ENCODE measurements around the gene PPM1J. TPM values are rescaled to one million over a fixed set of nuclear protein-coding genes. Genes with fewer than 3 reads are reported as not detected.

Gene PPM1J
- total and polyA plus RNA-seq, 2 donors (not counting 1 experiment from before 2014, with no cell fraction given): 0.79 to 0.83 TPM

- H3K4me3 ChIP-seq (replicated peaks in 1 of 4; ENCODE audit: control extremely low read depth in 1 of 4, insufficient read depth in 1 of 4, low read depth in 3 of 4, low read length in 4 of 4): no peak overlapping the region
- DNase-seq (ENCODE audit: low read depth in 2 of 2): no peak
- H3K79me2 ChIP-seq (ENCODE audit: control insufficient read depth, insufficient read depth, low read length): no peaks in the 10 kb centered on the region
- no peaks in the 10 kb centered on the region for H3K27me3 ChIP-seq (ENCODE audit: control insufficient read depth, insufficient read depth, low read length)
- no peak overlapping the region for H3K9ac ChIP-seq (ENCODE audit: insufficient read depth, low read length)
- H3K9me3 ChIP-seq (ENCODE audit: control insufficient read depth, insufficient read depth, low read depth, low read length): no peaks in the 10 kb centered on the region
- H3K4me1 ChIP-seq (ENCODE audit: control insufficient read depth, extremely low read depth, insufficient read depth, low read length): no peaks in the 10 kb centered on the region
- H3K27ac ChIP-seq (ENCODE audit: insufficient read depth, low read length): no peak overlapping the region
- no peak for TF ChIP-seq CTCF (conservative IDR thresholded peaks at IDR 0.05 in 1 of 2, IDR thresholded peaks at IDR 0.05 in 1 of 2; ENCODE audit: low read depth in 1 of 2, low read length in 2 of 2)
- TF ChIP-seq EZH2 (IDR thresholded peaks at IDR 0.05; ENCODE audit: low read length, missing control alignments): no peak
- H3K36me3 ChIP-seq (ENCODE audit: control insufficient read depth, insufficient read depth, low read length): peaks cover 14% of the 10 kb centered on the region
- H3K4me2 ChIP-seq (ENCODE audit: extremely low read depth, insufficient read depth, low read length): no peak overlapping the region
- H4K20me1 ChIP-seq (ENCODE audit: control insufficient read depth, extremely low read depth, insufficient read depth, low read length): no peaks in the 10 kb centered on the region
- H2AFZ ChIP-seq (ENCODE audit: low read length): no peak overlapping the region
These were observed 48.2 kb downstream of the PPM1J start for GRCh38 chr1:112666946-112667345.

GRCh38 chr1:112665857-112666256 is 49.3 kb downstream of the PPM1J start:
- H3K4me2 ChIP-seq (ENCODE audit: extremely low read depth, insufficient read depth, low read length): no peak overlapping the region
- H3K9me3 ChIP-seq (ENCODE audit: control insufficient read depth, insufficient read depth, low read depth, low read length): no peaks in the 10 kb centered on the region
- H3K4me3 ChIP-seq (replicated peaks in 1 of 4; ENCODE audit: control extremely low read depth in 1 of 4, insufficient read depth in 1 of 4, low read depth in 3 of 4, low read length in 4 of 4): no peak overlapping the region
- TF ChIP-seq CTCF (conservative IDR thresholded peaks at IDR 0.05 in 1 of 2, IDR thresholded peaks at IDR 0.05 in 1 of 2; ENCODE audit: low read depth in 1 of 2, low read length in 2 of 2) (no peak), EZH2 (IDR thresholded peaks at IDR 0.05; ENCODE audit: low read length, missing control alignments) (no peak)
- H4K20me1 ChIP-seq (ENCODE audit: control insufficient read depth, extremely low read depth, insufficient read depth, low read length): no peaks in the 10 kb centered on the region
- H3K27me3 ChIP-seq (ENCODE audit: control insufficient read depth, insufficient read depth, low read length): no peaks in the 10 kb centered on the region
- no peak overlapping the region for H3K27ac ChIP-seq (ENCODE audit: insufficient read depth, low read length)
- no peak overlapping the region for H2AFZ ChIP-seq (ENCODE audit: low read length)
- H3K36me3 ChIP-seq (ENCODE audit: control insufficient read depth, insufficient read depth, low read length): peaks cover 16% of the 10 kb centered on the region
- H3K9ac ChIP-seq (ENCODE audit: insufficient read depth, low read length): no peak overlapping the region
- H3K4me1 ChIP-seq (ENCODE audit: control insufficient read depth, extremely low read depth, insufficient read depth, low read length): no peaks in the 10 kb centered on the region
- no peak for DNase-seq (ENCODE audit: low read depth in 2 of 2)
- H3K79me2 ChIP-seq (ENCODE audit: control insufficient read depth, insufficient read depth, low read length): no peaks in the 10 kb centered on the region

Other genes with a start within 250 kb of the PPM1J start
- gene WNT2B, start 206.4 kb downstream of the PPM1J start, total RNA-seq: 1.5 and 3.5 TPM in 2 replicates
- 1.3 and 2.0 TPM in 2 replicates for gene WNT2B, start 206.4 kb downstream of the PPM1J start, polyA plus RNA-seq
- gene ST7L, start 96.2 kb downstream of the PPM1J start, total RNA-seq: 16.9 and 18.0 TPM in 2 replicates
- gene ST7L, start 96.2 kb downstream of the PPM1J start, polyA plus RNA-seq: 14.0 and 14.6 TPM in 2 replicates
- gene CAPZA1, start 95.5 kb downstream of the PPM1J start, total RNA-seq: 155 and 201 TPM in 2 replicates
- gene CAPZA1, start 95.5 kb downstream of the PPM1J start, polyA plus RNA-seq: 262 and 341 TPM in 2 replicates
- 40.3 and 42.9 TPM in 2 replicates for gene MOV10, start 40.7 kb downstream of the PPM1J start, total RNA-seq
- gene MOV10, start 40.7 kb downstream of the PPM1J start, polyA plus RNA-seq: 39.6 and 51.8 TPM in 2 replicates
- gene RHOC, start 8.2 kb downstream of the PPM1J start, total RNA-seq: 386 and 484 TPM in 2 replicates
- gene RHOC, start 8.2 kb downstream of the PPM1J start, polyA plus RNA-seq: 857 and 1,115 TPM in 2 replicates
- gene SLC16A1, start 240.9 kb upstream of the PPM1J start, total RNA-seq: 59.1 and 70.1 TPM in 2 replicates
- gene SLC16A1, start 240.9 kb upstream of the PPM1J start, polyA plus RNA-seq: 51.3 and 63.3 TPM in 2 replicates

Measured in fibroblast of lung (primary cell).